Stimulated activated CD8-positive, alpha-beta memory T cell treated with anti-CD3 and anti-CD28 coated beads, Interleukin-4, amount 100 ng/mL, for 4 hours (primary cell): ENCODE measurements around the gene PLXNA2.

Experiments
- DNase-seq, 2 donors: peaks; one replicate each; pipeline ENCODE4 v3.0.0-alpha.2; 2020; ENCODE audit warnings: low read depth in 2 of 2, low spot score in 1 of 2

Gene PLXNA2

GRCh38 chr1:208052926-208053407 lies 191.2 kb downstream of the PLXNA2 start:
- DNase-seq: no peak

GRCh38 chr1:208052135-208052534 lies 192.0 kb downstream of the PLXNA2 start:
- no peak for DNase-seq

- no peak for DNase-seq
Observed at GRCh38 chr1:208051651-208052050, 192.5 kb downstream of the PLXNA2 start.

GRCh38 chr1:208048904-208049303 lies 195.3 kb downstream of the PLXNA2 start:
- DNase-seq: no peak

GRCh38 chr1:208047975-208048374 lies 196.2 kb downstream of the PLXNA2 start:
- no peak for DNase-seq

- no peak for DNase-seq
Observed at GRCh38 chr1:208047476-208047934, 196.7 kb downstream of the PLXNA2 start.

GRCh38 chr1:208045463-208046260 lies 198.5 kb downstream of the PLXNA2 start:
- no peak for DNase-seq

- DNase-seq: no peak
Observed at GRCh38 chr1:208044589-208045462, 199.4 kb downstream of the PLXNA2 start.

- no peak for DNase-seq
Observed at GRCh38 chr1:208043691-208044181, 200.4 kb downstream of the PLXNA2 start.

- no peak for DNase-seq
Observed at GRCh38 chr1:208042868-208043267, 201.3 kb downstream of the PLXNA2 start.

- no peak for DNase-seq
Observed at GRCh38 chr1:208042041-208042615, 202.1 kb downstream of the PLXNA2 start.

GRCh38 chr1:208041505-208041904 lies 202.7 kb downstream of the PLXNA2 start:
- DNase-seq: no peak

GRCh38 chr1:208040821-208041297 lies 203.3 kb downstream of the PLXNA2 start:
- DNase-seq: no peak

- DNase-seq: no peak
Observed at GRCh38 chr1:208039536-208040332, 204.4 kb downstream of the PLXNA2 start.

- no peak for DNase-seq
Observed at GRCh38 chr1:208038303-208038702, 205.9 kb downstream of the PLXNA2 start.

- DNase-seq: no peak
Observed at GRCh38 chr1:208036918-208037766, 207.0 kb downstream of the PLXNA2 start.

GRCh38 chr1:208036106-208036808 lies 207.9 kb downstream of the PLXNA2 start:
- no peak for DNase-seq

GRCh38 chr1:208034135-208034534 lies 210.0 kb downstream of the PLXNA2 start:
- no peak for DNase-seq

GRCh38 chr1:208033236-208033635 lies 210.9 kb downstream of the PLXNA2 start:
- DNase-seq: no peak
